EH (cell line): ENCODE data around the gene EHBP1L1.
A peak's percentile ranks its signal among the peaks of the same experiment; 100 is the strongest.

Experiments
- DNase-seq: peaks from one replicate; pipeline ENCODE4 v3.0.0-alpha.2; 2015; ENCODE audit warnings: low read depth

The EHBP1L1 gene

DNA sequence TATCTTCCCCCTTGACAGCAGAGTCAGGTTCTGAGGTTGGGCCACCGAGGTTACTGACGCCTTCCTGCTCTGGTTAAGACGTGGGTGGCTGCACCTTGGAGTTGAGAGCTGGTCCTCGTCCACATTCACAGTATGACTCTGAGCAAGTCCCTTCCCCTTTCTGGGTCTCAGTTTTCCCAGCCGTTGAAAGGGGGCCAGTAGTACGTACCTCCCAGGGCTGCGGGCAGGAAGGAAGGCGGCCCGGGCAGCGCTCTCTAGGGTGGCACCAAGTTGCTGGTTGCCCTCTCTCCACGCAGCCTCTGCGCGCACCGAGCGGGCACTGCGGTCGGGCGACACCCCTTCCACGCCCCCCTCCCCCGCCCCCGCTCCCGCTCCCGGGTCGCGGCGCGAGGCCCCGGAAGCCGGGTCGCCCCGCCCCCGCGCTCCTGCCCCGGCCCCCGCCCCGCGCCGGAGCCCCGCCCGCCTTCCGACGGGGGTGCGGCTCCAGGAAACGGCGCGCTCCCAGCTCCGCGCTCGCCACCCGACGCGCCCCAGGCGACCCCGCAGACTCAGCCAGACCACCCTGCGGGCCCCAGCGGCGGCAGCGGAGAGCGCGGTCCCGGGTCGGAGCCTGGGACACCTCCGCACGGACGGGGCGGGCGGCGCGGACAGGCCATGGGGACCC is at the start of gene EHBP1L1:
Gene EHBP1L1, plus strand, starts transcription at position 486 of the 664 bp plus-strand sequence. CDS start 250 bp downstream, outside the sequence.
- DNase-seq: peak; percentile 65

GRCh38 chr11:65526744-65527143 is 49.1 kb upstream of the EHBP1L1 start:
- DNase-seq: no peak

- no peak for DNase-seq
Observed at GRCh38 chr11:65528819-65529350, 47.0 kb upstream of the EHBP1L1 start.

DNA sequence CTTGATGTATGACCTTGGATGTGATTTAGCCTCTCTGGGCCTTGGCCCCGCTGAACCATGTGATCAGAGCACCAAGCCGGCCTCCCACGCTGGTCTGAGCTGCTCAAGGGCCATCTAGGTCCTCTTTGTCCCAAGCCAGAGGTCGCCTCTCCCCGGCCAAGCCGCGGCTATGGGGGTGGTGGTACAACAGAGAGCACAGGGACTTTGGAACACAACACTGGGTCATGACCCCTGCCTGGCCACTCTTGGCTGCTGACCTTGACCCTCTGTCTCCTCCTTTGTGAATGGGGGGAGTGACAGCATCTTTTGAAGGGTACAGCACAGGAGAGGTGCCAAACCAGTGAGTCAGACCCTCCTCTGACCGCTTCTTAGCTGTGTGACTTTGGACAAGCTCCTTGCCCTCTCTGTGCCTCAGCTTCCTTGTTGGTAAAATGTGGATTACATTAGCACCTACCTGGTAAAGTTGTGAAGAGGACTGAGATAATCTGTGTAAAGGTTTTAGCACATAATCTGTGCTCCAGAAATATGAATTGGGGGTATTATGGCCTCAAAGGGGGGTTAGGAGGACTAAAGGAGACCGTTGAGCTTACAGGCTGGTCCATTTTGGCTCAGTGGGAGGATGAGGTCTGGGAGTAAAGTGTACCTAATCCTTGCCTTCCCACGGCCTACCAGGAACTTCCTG is 46.2 kb upstream of the EHBP1L1 start:
- DNase-seq: no peak

DNA sequence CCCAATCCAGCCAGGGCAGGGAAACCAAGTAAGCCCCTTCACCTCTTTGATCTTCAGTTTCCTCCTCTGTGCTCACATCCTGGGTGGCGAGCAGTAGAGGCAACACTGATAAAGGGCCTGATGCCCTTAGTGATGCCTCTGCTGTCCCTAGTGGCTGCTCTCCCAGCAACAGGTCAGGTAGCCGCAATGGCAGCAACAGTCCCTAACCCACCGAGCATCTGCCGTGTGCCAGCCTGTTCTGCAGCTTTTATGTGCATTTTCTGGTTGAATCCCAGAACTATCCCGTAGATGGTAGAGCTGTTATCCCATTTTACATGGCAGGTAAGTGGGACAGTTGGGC is 45.7 kb upstream of the EHBP1L1 start:
- DNase-seq: no peak

DNA sequence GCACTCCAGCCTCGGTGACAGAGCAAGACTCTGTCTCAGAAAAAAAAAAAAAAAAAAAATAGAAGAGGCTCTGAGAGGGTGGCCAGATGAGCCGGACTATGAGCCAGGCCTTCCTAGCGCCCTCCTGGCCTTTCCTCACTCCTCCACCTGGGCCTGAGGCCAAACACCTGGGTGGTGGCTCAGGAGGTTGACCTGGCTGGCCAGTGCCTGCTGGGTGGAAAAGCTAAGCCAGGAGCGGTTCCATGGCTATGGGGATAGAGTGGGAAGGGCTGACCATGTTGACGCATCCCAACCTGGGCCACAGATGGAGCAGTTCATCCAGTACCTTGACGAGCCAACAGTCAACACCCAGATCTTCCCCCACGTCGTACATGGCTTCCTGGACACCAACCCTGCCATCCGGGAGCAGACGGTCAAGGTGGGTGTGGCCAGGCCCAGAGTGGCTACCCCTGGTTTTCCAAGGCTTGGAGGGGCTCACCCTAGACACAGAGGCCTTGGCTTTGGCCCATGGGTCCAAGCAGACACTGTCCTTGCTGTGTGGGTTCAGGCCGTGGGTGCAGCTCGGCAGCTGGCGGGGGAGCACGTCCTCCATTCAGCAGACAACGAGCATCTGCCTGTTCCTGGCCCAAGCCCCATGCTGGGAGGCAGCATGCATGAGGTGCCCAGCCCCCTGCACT is 43.3 kb upstream of the EHBP1L1 start:
- DNase-seq: no peak

GRCh38 chr11:65535102-65535501 is 40.8 kb upstream of the EHBP1L1 start:
- DNase-seq: no peak

GRCh38 chr11:65536412-65537295 is 39.2 kb upstream of the EHBP1L1 start:
- no peak for DNase-seq

DNA sequence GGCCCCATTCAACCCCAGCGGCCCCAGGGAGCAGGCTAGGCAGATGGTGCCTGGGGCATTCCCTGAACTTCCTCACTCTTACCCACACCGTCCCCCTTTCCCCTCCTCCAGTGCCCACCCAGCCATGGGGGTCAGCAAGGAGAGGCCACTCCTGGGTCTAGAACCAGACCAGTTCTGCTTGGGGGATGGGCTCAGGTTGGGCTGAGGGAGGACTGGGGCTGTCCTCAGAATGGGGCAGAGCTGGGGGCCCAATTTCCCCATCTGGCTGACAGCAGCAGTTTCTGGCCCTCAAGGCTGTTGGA is 38.6 kb upstream of the EHBP1L1 start:
- no peak for DNase-seq

- DNase-seq: no peak
Observed at GRCh38 chr11:65537620-65538231, 38.1 kb upstream of the EHBP1L1 start.

DNA sequence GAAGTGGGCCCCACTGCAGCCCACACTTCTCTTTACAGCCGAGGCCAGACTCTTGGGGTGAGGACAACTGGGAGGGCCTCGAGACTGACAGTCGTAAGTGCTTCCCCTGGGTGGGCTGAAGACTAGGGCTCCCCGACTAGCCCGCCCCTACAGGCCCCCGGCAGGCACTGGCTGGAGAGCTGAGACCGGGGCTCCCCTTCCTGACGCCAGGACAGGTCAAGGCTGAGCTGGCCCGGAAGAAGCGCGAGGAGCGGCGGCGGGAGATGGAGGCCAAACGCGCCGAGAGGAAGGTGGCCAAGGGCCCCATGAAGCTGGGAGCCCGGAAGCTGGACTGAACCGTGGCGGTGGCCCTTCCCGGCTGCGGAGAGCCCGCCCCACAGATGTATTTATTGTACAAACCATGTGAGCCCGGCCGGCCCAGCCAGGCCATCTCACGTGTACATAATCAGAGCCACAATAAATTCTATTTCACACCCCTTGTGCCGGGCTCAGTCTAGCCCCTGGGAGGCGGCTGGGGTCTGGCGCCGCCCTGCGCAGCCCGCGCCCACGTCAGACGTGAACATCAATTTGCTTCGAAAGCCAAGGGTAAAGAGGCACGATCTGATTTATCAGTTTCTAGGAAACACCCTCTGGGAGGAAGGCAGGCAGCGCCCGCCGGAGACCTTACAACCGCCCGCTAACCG is 37.5 kb upstream of the EHBP1L1 start:
- DNase-seq: no peak

GRCh38 chr11:65538915-65539743 is 36.7 kb upstream of the EHBP1L1 start:
- DNase-seq: no peak

GRCh38 chr11:65539744-65540289 is 36.0 kb upstream of the EHBP1L1 start:
- DNase-seq: no peak

- peak; percentile 88 for DNase-seq
Observed at GRCh38 chr11:65540290-65541092, 35.4 kb upstream of the EHBP1L1 start.

GRCh38 chr11:65541093-65541982 is 34.5 kb upstream of the EHBP1L1 start:
- no peak for DNase-seq

DNA sequence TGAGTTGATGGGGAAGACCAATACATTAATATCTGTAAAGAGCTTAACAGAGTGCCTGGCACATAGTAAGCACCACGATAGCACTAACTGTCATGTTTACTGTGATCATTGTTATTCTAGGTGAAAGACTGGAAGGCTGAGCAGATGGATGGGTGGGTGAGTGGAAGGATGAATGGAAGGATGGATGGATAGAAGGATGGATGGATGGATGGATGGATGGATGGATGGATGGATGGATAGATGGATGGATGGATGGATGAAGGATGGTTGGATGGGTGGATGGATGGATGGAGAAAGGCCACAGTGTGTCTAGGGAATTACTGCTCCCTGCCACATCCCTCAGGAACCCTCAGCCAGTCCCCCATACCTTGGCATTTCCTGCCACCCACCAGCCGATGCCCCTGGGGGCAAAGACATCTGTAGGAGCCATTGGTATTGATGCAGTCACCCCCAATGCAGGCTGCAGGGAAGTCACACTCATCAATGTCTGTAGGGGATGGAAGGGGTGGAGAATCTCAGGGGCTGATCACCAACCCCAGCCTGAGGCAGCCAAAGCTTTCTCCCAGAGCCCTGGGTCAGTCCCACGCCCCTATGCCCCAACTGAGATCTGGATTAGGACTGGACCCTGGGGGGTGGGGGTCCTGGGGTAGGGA is 33.0 kb upstream of the EHBP1L1 start:
- DNase-seq: no peak

GRCh38 chr11:65545853-65546216 is 30.0 kb upstream of the EHBP1L1 start:
- no peak for DNase-seq
